H1 (cell line): ENCODE data around the gene SERAC1. TPM values are rescaled to one million over a fixed set of nuclear protein-coding genes. Genes with fewer than 3 reads are reported as not detected.

Source experiments
- EP300 ChIP-seq, 2 experiments: IDR thresholded peaks; 1 replicate in 1 of 2; 2 replicates in 1 of 2; pipeline ENCODE4 v1.6.1; 2011 to 2012; ENCODE audit warnings: low read depth in 2 of 2, low read length in 2 of 2, mild to moderate bottlenecking in 2 of 2, borderline replicate concordance in 1 of 2, inconsistent platforms in 1 of 2, moderate library complexity in 1 of 2
- MAFK ChIP-seq: IDR thresholded peaks from 2 replicates; pipeline ENCODE4 v1.6.1; 2012; ENCODE audit warnings: low read depth, mild to moderate bottlenecking, improper control_type of control experiment, low read length
- polyA plus RNA-seq, 7 experiments: library from polyadenylated mRNA; depleted of rRNA in 3 of 7; stranded (reverse) in 5 of 7; unstranded in 2 of 7; fragments of >200 nt in 5 of 7; fragments of 200-250 nt in 2 of 7; gene quantifications; 1 replicate in 5 of 7; 2 replicates in 1 of 7; 4 replicates in 1 of 7; pipeline versions ENCODE4 v1.2.1 to v1.2.3, GENCODE V29; 2011 to 2013; ENCODE audit warnings: missing spikeins in 2 of 7, mixed read lengths in 2 of 7
- total RNA-seq: library from RNA; stranded (reverse); fragmentation: NEBNext Ultra II Directional; extraction: Animal tissue kit (Norgen Biotek cat#: 25700); gene quantifications from 2 replicates; pipeline ENCODE4 v1.2.1, GENCODE V29; 2021

Gene SERAC1
- total and polyA plus RNA-seq, 2 of the 8 experiments (the other 6 are each of a cell fraction or from before 2014, with no cell fraction given), result 7.3 to 9.0 TPM

- TF ChIP-seq MAFK, result no peak
- TF ChIP-seq EP300 (IDR thresholded peaks at IDR 0.05; ENCODE audit: borderline replicate concordance in 1 of 2, low read depth in 2 of 2, low read length in 2 of 2), result no peak
Measured at GRCh38 chr6:158206740-158207421, 38.8 kb upstream of the SERAC1 start (continued).
